NCI-H146 treated with DMSO at 0.1 percent for 48 hours (cell line): ENCODE results near the gene SALL4.
"Not testable (repeated sequence)": the region's sequence is repeated elsewhere in the genome, so short reads cannot be mapped to it uniquely, and the experiment has no call there.

Source experiments
- DNase-seq: peaks from one replicate; lab custom pipeline; 2025; ENCODE audit not compliant: unreplicated experiment; lab: John Stamatoyannopoulos, UW

Gene SALL4

GRCh38 chr20:51802170-51802751, at the start of gene SALL4:
Gene SALL4, minus strand, starts transcription at chr20:51802521. Its CDS starts 113 bp downstream, at chr20:51802408.
- peak; percentile 64 for DNase-seq

DNA sequence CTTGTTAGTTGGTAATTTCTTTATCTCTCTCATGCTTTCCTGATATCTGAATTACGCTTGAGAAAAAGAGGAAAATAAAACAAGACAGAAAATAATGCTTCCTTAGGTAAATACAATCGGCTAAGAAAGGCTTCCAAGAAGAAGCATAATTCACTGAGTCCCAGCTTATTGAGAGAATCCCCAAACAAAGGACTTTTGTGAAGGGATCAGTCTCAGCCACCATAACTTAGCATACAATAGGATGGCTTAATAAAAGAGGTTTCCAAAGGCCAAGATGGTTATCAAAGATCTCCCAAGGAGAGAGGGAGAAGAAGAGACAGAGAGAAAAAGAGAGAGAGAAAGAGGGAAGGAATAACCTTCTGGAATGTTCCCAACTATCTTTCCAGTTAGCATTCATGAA, 46.0 kb upstream of the SALL4 start:
- no peak for DNase-seq

- no peak for DNase-seq
Measured at GRCh38 chr20:51840865-51841264, 38.5 kb upstream of the SALL4 start.

DNA sequence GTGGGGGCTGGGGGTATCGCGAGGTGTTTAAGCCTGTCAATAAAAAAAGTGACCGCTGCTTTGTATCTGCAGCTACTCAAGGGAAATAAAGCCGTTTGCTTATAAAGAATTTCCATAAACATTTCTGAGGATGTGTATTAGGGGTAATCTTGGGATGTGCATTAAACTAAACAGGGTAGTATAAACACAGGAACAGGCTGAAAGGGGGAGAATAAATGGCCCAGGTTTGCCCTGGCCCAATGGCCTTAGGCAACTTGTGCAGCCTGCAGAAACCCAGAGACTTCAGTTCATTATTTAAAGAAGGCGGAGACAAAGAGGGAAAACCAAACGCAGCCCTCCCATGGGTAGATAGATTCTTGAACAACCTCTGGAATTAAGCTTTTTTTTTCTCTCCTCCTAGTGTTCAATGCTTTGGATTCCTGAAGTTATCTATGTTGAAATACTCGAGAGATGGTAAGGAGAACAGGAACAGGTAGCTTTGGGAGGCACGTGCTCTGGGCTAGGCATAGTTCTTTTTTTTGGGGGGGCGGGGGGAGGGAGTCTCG, 35.6 kb upstream of the SALL4 start:
- no peak for DNase-seq

DNA sequence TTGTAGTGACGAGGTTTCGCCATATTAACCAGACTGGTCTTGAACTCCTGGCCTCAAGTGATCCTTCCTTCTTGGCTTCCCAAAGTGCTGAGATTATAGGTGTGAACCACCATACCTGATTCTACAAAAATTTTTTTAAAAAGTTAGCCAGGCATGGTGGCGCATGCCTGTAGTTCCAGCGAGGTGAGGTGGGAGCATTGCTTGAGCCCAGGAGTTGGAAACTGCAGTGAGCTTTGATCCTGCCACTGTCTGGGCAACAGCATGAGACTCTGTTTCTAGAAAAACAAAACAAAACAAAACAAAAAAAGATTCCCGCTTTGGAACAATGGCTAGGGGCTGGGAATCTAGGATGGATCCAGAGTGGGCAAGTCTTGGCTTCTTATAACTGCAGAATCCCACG, 35.1 kb upstream of the SALL4 start:
- no peak for DNase-seq

- no peak for DNase-seq
Measured at GRCh38 chr20:51833326-51833725, 31.0 kb upstream of the SALL4 start.

DNA sequence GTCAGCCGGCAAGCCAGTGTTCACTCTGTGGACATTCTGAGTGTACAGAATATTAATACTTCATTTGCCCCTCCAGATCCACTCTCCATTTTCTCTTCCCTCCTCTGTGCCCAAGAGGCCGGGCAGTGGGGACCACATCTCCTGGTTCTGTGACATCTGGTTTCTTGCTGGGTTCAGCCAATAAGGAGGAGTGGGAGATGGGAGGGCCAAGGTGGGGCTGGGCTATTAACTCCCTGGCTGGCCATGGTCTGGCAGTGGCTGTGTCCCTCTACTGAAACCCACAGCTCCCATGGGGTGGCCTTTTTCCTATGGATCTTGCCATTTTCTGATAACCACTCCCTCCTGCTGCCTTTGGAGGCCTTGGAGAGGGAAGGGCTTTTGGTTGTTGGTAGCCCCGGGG, 30.0 kb upstream of the SALL4 start:
- no peak for DNase-seq

DNA sequence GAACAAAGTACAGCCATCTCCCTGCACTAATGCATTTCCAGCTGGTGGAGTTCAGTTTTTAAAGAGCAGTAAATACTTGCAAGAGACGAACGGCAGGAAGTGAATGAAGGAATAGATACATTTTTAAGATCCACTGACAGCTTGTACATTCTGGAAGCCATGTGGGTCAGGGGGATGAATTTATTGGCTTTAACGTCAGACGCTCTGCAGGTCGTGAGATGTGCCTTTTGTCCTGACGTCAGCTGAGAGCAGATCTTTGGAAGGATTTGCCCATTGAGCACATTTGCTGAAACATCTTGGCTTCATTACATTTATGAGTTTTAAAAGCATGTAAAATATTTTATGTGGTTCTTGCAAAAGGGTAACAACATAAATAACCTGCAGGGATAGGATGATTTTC, 29.5 kb upstream of the SALL4 start:
- DNase-seq, result no peak

GRCh38 chr20:51830538-51830937, 28.2 kb upstream of the SALL4 start:
- no peak for DNase-seq

DNA sequence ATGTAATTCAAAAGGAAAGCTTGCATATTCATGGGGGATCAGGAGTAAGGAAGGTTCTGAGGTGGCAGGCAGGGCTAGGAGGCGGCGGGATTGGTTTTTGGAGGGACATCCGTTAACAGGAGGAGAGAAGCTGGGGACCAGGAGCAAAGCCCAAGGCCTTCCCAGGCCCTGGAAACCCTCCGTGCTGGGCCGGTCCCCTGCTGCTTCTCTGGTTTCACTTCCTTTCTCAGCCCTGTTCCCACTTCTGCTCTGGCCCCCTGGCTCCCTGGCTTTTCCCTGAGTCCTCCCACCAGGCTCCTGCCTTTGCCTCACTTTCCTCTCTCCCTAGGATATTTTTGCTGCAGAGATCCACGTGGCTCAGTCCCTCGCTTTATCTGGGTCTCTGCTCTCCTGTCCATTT, 26.4 kb upstream of the SALL4 start:
- no peak for DNase-seq

GRCh38 chr20:51826372-51826771, 24.1 kb upstream of the SALL4 start:
- no peak for DNase-seq

DNA sequence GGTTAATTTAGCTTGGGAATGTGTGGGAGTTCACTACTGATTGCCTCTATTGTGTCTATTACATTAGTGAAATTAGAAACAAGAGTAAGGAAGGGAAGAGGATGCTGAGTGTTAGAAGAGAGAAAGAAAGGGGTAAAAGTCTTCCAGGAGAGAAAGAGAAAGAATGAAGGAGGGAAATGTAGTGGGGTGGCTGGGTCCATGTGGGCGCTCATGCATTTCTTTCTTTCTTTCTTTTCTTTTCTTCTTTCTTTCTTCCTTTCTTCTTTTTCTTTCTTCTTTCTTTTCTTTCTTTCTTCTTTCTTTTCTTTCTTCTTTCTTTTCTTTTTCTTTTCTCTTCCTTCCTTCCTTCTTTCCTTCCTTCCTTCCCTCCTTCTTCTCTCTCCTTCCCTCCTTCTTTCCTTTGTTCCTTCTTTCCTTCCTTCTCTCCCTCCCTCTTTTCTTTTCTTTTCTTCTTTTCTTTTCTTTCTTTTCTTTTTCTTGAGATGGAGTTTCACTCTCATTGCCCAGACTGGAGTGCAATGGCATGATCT, 16.2 kb upstream of the SALL4 start:
- no peak for DNase-seq

GRCh38 chr20:51816856-51817255, 14.5 kb upstream of the SALL4 start:
- not testable (repeated sequence) for DNase-seq

GRCh38 chr20:51815383-51816076, 13.2 kb upstream of the SALL4 start:
- DNase-seq, result no peak

GRCh38 chr20:51812861-51813260, 10.5 kb upstream of the SALL4 start:
- no peak for DNase-seq

GRCh38 chr20:51811514-51812128, 9.3 kb upstream of the SALL4 start:
- peak; percentile 56 for DNase-seq

DNA sequence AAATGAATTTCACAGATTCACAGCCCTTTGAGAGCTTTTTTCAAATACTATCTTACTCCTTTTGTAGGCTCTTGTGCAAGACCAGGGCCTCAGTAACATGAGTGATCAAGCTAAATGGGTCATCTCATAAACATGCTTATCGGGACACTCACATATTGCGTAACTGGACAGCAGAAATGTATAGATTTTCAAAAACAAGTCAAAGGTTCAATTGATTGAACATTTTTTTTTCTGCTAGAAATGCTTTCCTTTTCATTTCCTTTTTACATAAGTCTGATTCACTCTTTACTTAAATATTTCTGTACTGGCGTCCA, 8.7 kb upstream of the SALL4 start:
- DNase-seq, result no peak

- DNase-seq, result no peak
Measured at GRCh38 chr20:51810155-51811041, 8.1 kb upstream of the SALL4 start.

DNA sequence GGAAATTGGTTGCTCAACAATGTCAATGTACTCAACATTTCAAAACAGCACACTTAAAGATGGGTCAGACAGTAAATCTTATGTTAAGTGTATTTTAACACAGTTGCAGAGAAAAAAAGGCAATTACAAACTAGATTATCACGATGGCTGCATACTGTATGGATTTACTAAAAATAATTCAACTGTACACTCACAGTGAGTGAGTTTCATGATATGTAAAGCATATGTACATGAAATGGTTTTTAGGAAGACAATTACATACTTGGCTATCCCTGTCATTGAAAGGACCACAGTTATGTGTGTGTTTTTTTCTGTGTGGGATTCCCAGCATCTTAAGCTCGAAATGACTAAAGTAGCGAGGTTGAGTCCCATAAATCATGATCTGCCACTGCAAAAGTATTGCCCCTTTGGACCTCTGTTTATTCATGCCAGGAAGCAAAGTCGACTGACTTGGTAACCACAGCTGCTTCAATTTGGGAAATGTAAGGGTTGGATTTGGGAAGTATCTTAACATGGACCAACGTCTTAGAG, 5.5 kb upstream of the SALL4 start:
- DNase-seq, result no peak

- DNase-seq, result no peak
Measured at GRCh38 chr20:51804754-51805153, 2.4 kb upstream of the SALL4 start.
